Esophagus mucosa (tissue), 1 donor: ENCODE measurements around the gene MKI67. TPM values are rescaled to one million over a fixed set of nuclear protein-coding genes. Genes with fewer than 3 reads are reported as not detected.
A peak's percentile ranks its signal among the peaks of the same experiment; 100 is the strongest.
"Not testable (repeated sequence)": the region's sequence is repeated elsewhere in the genome, so short reads cannot be mapped to it uniquely, and the experiment has no call there.

Experiments
- ATAC-seq: fragments of 200-7000 bp; cut with Tn5 transposase; one replicate; pipeline ENCODE4 v1.9.1; 2020
- total RNA-seq: library from RNA; stranded (reverse); gene quantifications from one replicate; pipeline ENCODE4 v1.2.4, GENCODE V29; 2023
- donor health status: DM: yes; HTN: yes; CAD: no.

Gene MKI67
- total RNA-seq, 1 donor from 2014 or later = 51.7 TPM

DNA sequence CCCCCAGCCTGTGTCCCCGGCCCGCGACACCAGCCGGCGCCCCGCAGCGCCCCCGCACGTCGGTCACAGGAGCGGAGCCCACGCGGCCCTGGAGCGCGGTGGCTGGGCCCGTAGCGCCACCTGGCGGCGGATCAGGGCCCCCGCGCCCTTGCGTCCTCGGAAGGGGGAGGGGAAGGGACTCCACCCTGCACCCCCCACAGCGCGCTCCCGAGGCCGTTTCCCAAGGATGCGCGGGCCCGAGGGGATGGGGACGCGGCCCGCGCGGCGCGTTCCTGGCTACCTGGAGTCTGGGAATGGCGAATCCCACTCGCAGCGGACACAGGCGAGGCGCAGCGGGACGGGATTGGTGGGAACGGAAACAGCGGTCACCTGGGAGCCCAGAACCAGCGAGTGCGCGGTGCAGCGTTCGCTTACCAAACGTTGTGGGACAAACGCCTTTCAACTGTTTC, 23.8 kb upstream of the MKI67 start:
- peak; percentile 95 for ATAC-seq

GRCh38 chr10:128149267-128150014, 23.2 kb upstream of the MKI67 start:
- no peak for ATAC-seq

GRCh38 chr10:128147669-128148068, 21.4 kb upstream of the MKI67 start:
- ATAC-seq = peak; percentile 24

DNA sequence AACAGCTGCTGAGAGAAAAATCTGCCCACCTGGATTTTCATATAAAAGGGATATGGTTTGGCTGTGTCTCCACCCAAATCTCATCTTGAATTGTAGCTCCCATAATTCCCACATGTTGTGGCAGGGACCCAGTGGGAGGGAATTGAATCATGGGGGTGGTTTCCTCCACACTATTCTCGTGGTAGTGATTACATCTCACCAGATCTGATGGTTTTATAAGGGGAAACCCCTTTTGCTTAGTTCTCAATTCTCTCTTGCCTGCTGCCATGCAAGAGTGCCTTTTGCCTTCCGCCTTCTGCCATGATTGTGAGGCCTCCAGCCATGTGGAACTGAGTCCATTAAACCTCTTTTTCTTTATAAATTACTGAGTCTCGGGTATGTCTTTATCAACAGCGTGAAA, 20.8 kb upstream of the MKI67 start:
- no peak for ATAC-seq

- no peak for ATAC-seq
Observed at GRCh38 chr10:128144547-128144946, 18.3 kb upstream of the MKI67 start.

GRCh38 chr10:128143531-128143930, 17.3 kb upstream of the MKI67 start:
- ATAC-seq = no peak

- ATAC-seq = no peak
Observed at GRCh38 chr10:128140425-128140824, 14.2 kb upstream of the MKI67 start.

DNA sequence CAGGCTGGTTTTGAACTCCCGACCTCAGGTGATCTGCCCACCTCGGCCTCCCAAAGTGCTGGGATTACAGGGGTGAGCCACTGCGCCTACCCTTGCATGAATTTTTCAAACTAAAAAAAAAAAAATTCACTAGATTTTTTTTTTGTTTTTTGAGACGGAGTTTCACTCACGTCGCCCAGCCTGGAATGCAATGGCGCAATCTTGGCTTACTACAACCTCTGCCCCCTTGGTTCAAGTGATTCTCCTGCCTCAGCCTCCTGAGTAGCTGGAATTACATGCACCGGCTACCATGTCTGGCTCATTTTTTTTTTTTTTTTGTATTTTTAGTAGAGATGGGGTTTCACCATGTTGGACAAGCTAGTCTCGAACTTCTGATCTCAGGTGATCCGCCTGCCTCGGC, 12.2 kb upstream of the MKI67 start:
- not testable (repeated sequence) for ATAC-seq

- no peak for ATAC-seq
Observed at GRCh38 chr10:128137877-128138276, 11.7 kb upstream of the MKI67 start.

GRCh38 chr10:128130051-128130450, 3.8 kb upstream of the MKI67 start:
- ATAC-seq = no peak

- no peak for ATAC-seq
Observed at GRCh38 chr10:128128582-128128981, 2.4 kb upstream of the MKI67 start.

- no peak for ATAC-seq
Observed at GRCh38 chr10:128125416-128125943, 743 bp downstream of the MKI67 start.

- no peak for ATAC-seq
Observed at GRCh38 chr10:128124813-128125403, 1.3 kb downstream of the MKI67 start.

DNA sequence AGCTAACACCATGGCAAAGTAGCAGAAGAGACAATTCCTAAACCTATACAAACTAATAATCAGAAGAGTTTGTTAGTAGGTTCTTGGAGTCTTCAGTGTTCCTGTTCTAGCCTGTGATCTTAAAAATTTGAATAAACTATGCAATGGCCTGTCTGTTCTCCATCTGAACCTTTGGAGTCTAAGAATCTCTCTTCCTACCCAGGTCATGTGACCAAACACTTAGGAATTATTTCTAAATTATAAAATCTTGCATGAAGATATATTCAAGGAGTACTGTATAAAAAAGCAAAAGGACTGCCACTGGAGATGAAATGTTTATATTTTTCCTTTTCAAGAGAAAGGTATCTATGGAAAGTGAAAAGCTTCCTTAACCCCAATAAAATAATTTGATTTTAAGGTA, 2.4 kb downstream of the MKI67 start:
- ATAC-seq = no peak

GRCh38 chr10:128122931-128123330, 3.3 kb downstream of the MKI67 start:
- no peak for ATAC-seq

DNA sequence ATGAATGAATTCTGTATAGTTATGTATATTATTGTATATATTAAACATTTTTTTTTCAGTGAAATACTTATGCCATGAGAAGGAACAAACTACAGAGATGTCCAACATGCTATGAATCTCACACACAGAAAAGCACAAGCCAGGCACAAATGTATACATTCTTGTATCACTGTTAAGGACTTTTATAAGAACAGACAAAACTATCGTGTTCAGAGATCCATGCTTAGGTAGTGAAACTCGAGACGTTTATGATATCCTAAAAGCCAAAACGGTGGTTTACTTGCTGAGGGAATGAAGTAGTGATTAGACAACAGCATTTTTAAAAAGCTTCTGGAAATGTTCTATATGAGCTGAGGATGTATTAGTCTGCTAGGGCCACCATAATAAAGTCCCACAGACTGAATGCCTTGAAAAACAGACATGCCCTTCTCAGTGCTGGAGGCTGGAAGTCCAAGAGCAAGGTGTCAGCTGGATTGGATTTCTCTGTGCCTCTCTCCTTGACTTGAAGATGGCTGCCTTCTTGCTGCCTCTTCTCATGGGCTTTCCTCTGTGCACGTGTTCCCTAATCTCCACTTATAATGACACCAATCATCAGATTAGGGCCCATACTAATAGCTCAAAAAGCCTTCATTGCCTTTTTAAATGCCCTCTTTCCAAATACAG, 4.3 kb downstream of the MKI67 start:
- ATAC-seq = no peak

GRCh38 chr10:128116851-128117615, 9.2 kb downstream of the MKI67 start:
- no peak for ATAC-seq

GRCh38 chr10:128116187-128116586, 10.0 kb downstream of the MKI67 start:
- ATAC-seq = no peak

GRCh38 chr10:128115356-128115755, 10.9 kb downstream of the MKI67 start:
- ATAC-seq = no peak

- no peak for ATAC-seq
Observed at GRCh38 chr10:128114901-128115300, 11.3 kb downstream of the MKI67 start.

- ATAC-seq = no peak
Observed at GRCh38 chr10:128113026-128113425, 13.2 kb downstream of the MKI67 start.

- ATAC-seq = no peak
Observed at GRCh38 chr10:128111696-128112095, 14.5 kb downstream of the MKI67 start.

- no peak for ATAC-seq
Observed at GRCh38 chr10:128110339-128110738, 15.9 kb downstream of the MKI67 start.
